GM12875 (cell line): Measurements from ENCODE around the gene S100PBP.

Source experiments
- H3K4me3 ChIP-seq: one replicate; pipeline ENCODE4 v1.5.1; 2011; ENCODE audit warnings: low read depth, low read length, control low read depth
- TF ChIP-seq, protein P1 (sequence below): IDR thresholded peaks from 2 replicates; pipeline ENCODE4 v1.5.1; 2011; ENCODE audit warnings: low read depth, mild to moderate bottlenecking, control low read depth, inconsistent platforms, low read length, moderate library complexity, borderline replicate concordance; ENCODE audit not compliant: insufficient read depth

Gene S100PBP

DNA sequence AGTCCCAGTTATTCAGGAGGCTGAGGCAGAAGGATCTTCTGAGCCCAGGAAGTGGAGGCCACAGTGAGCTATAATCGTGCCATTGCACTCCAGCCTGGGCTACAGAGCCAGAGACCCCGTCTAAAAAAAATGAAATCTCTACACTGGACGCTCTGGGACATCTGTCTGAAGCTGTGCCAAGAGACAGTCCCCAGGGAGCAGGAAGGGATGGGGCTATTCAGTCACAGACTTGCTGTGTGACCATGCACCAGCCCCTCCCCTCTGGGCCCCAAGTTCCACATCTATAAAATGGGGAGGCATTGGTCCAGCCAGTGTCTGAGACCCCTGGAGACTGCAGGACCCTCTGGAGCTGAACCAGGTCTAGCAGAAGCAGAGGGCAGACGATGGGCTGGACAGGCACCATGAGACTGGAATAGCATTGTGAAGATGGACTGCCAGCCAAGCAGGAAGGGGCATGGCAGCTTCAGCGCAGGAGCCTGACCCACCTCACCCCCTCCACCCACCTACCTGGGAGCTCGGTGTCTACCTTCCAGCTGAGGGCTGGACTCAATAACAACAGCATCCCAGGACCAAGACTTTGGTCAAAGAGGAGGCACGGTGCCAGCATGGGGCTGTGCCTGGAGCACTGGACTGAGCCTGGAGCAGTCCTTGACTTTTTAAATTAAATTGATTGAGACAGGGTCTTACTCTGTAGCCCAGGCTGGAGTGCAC lies 82.3 kb downstream of the S100PBP start:
- H3K4me3 ChIP-seq, result no peak overlapping the region
- TF ChIP-seq, protein P1, sequence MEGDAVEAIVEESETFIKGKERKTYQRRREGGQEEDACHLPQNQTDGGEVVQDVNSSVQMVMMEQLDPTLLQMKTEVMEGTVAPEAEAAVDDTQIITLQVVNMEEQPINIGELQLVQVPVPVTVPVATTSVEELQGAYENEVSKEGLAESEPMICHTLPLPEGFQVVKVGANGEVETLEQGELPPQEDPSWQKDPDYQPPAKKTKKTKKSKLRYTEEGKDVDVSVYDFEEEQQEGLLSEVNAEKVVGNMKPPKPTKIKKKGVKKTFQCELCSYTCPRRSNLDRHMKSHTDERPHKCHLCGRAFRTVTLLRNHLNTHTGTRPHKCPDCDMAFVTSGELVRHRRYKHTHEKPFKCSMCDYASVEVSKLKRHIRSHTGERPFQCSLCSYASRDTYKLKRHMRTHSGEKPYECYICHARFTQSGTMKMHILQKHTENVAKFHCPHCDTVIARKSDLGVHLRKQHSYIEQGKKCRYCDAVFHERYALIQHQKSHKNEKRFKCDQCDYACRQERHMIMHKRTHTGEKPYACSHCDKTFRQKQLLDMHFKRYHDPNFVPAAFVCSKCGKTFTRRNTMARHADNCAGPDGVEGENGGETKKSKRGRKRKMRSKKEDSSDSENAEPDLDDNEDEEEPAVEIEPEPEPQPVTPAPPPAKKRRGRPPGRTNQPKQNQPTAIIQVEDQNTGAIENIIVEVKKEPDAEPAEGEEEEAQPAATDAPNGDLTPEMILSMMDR, result no peak

DNA sequence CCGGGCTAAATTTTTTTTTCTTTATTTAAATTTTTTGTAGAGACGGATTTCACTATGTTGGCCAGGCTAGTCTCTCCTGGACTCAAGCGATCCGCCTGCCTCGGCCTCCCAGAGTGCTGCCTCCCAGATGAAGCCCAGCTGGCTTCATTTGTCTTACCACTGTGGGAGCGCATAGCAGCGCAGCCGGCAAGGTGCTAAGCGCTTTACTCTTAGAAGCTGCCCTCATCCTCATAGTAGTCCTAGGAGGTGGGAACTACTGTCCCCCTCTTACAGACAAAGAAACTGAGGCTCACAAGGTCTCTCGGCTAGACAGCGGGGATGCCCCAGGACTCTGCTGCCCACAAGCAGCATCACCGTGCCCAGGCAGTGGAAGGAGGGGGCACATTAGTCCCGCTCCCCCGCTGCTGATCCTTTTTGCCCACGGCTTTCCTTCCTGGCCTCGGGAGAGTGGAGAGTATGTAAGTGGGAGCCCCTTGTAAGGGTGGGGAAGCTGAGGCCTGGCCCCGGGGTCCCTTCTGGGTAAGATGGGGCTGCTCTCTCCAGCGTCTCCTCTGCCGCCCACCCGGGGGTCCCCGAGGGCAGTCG lies 83.0 kb downstream of the S100PBP start:
- H3K4me3 ChIP-seq, result peak overlapping the region; percentile 6
- TF ChIP-seq, protein P1, result no peak

DNA sequence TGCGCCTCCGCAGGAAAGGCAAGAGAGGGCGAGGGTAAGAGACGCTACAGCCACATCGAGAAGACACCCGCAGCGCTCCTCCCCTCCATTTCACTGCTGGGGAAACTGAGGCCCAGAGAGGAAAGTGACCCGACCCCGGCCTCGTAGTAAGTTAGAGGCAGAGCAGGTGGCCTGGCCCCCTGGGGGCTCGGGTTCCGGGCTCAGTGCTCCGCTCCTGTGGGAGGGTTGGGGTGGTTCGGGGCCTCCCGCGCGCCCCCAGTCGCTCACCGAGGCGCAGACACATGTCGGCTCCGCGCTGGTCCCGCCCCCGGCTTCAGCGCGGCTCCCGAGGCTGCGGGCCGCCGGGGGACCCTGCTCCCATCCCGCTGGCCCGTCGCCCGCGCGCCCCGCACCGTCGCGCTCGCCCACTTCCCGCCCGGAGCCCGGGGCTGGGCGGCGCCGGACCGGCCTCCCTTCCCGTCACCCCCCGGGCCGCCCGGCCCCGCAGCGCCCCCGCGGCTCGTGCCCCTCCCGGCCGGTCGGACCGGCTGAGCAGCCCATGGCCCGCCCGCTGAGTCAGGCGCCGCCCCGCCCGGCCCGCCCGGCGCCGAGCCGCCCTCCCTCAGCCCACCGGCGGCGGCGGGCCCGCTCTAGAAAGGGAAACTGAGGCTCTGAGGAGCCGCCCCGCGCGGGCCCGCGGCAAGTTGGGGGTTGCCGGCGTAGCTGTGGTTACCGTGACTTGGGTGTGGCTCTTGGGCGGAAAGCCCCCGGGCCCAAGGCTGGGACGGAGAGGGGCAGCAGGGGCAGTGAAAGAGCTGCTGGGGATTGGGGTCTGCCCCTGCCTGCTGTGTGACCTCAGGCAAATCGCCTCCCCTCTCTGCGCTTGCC lies 83.7 kb downstream of the S100PBP start, which contains the start of gene TMEM54:
Gene TMEM54, minus strand, starts transcription at position 434 of the 867 bp plus-strand sequence. Its CDS starts 151 bp downstream, at position 283.
- TF ChIP-seq, protein P1, result no peak

DNA sequence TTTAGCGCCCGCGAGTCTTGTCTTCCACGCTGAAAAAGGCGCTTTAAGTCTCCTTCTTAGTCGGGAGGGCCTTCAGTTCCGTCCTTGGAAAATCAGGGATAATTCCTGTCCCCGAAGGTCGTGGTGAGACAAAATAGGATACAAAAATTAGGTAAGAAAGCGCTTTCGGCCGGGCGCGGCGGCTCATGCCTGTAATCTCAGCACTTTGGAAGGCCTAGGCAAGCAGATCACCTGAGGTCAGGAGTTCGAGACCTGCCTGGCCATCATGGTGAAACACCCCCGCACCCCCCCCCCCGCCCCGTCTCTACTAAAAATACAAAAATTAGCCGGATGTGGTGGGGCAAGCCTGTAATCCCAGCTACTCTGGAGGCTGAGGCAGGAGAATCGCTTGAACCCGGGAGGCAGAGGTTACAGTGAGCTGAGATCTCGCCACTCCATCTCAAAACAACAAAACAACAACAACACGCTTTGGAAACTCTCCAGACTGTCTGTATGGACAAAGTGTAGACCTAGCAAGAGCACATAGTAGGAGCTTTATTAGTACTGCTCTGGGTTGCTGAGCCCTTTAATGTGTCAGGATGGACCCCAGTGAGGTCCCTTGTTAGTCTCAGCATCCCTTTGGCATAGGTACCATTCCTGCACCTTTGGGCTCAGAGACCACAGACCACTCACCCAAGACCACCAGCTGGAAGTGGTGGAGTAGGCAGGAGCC lies 84.5 kb downstream of the S100PBP start:
- TF ChIP-seq, protein P1, result no peak
- H3K4me3 ChIP-seq, result no peak overlapping the region

More for the DNA sequence above, 83.7 kb downstream of the S100PBP start, which contains the start of gene TMEM54:
- peak within 1 kb of the TSS; percentile 27 for H3K4me3 ChIP-seq

DNA sequence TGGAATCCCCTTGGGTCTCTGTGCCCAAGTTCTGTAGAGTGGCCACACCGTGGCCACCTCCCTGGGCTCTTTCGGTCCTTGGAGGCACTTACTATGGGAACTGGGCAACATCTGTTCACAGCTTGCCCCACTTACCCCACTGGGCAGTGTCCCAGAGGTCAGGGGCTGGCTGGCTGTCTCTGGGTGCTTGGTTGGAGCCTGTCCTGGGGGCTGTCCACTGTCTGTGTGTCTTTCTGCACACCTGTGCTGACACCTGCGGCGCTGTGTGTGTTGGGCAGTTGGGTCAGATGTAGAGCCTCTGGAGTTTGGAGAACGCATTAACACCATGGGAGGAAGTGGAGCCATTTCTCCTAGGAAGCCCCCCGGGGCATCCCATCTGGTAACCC lies 85.1 kb downstream of the S100PBP start:
- no peak overlapping the region for H3K4me3 ChIP-seq
- TF ChIP-seq, protein P1, result no peak

DNA sequence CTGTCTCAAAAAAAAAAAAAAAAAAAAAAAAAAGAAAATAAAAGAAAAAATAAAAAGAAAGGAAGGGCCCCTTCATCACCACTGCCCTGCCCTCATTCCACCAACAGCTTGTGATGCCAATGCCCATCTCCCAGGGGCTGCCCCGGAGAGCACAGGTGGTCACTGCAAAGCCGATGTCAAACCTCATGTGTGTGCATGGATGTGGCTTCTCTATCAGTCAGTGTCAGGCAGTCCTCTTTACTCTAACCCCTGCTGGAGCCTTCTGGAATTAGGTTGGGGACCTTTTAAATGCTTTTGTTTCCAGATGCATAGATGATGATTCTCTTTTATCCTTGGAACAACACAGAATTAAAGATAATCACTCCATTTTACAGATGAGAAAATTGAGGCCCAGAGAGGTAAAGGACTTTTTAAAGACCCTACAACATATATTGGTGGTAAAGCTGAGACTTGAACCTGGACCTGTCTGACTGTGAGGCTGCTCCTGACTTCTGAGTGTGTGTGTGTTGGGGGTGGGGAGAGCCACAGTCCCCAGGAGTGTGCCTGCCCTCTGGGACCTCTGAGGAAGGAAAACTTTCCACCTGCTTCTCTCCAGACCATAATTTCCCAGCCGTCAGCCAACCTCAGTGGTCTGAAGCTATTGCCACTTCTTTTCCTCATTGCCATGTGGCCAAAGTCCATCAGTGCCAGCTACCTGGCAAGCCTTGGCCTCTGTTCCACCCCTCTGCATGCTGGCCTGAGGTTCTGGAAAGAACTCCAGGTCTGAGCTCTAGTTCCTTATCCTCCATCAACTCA lies 86.7 kb downstream of the S100PBP start:
- TF ChIP-seq, protein P1, result no peak
- no peak overlapping the region for H3K4me3 ChIP-seq
